Stimulated activated naive CD8-positive, alpha-beta T cell treated with anti-CD3 and anti-CD28 coated beads, Interleukin-15, Interleukin-2, amounts not matched to agents 100 ng/mL and 50 ng/mL, for 24 hours (primary cell): ENCODE results near the gene KCNJ6.

Experiments
- H3K27ac Mint-ChIP-seq: one replicate; pipeline ENCODE4 v1.8.0; 2021; ENCODE audit warnings: mild to moderate bottlenecking, mixed read lengths
- H3K27me3 Mint-ChIP-seq: one replicate; pipeline ENCODE4 v1.8.0; 2021; ENCODE audit warnings: mixed read lengths
- H3K36me3 Mint-ChIP-seq: one replicate; pipeline ENCODE4 v1.8.0; 2021; ENCODE audit warnings: low read depth, mixed read lengths
- H3K4me1 Mint-ChIP-seq: one replicate; pipeline ENCODE4 v1.8.0; 2021; ENCODE audit warnings: low read depth, mixed read lengths
- H3K4me3 Mint-ChIP-seq: one replicate; pipeline ENCODE4 v1.8.0; 2021; ENCODE audit warnings: mild to moderate bottlenecking, mixed read lengths
- H3K9me3 Mint-ChIP-seq: one replicate; pipeline ENCODE4 v1.8.0; 2021; ENCODE audit warnings: mixed read lengths

KCNJ6 gene

GRCh38 chr21:37886120-37886519 is 30.1 kb downstream of the KCNJ6 start:
- H3K27me3 Mint-ChIP-seq, result peaks cover 11% of the 10 kb centered on the region
- no peaks in the 10 kb centered on the region for H3K36me3 Mint-ChIP-seq
- H3K4me1 Mint-ChIP-seq, result no peaks in the 10 kb centered on the region
- H3K4me3 Mint-ChIP-seq, result no peak overlapping the region
- H3K9me3 Mint-ChIP-seq, result no peaks in the 10 kb centered on the region
- no peak overlapping the region for H3K27ac Mint-ChIP-seq

- H3K27ac Mint-ChIP-seq, result no peak overlapping the region
These were observed 37.2 kb downstream of the KCNJ6 start for GRCh38 chr21:37878946-37879660.

GRCh38 chr21:37877888-37878684 is 38.2 kb downstream of the KCNJ6 start:
- H3K27ac Mint-ChIP-seq, result no peak overlapping the region
- H3K4me3 Mint-ChIP-seq, result no peak overlapping the region
- H3K4me1 Mint-ChIP-seq, result peaks cover 4% of the 10 kb centered on the region
- no peaks in the 10 kb centered on the region for H3K9me3 Mint-ChIP-seq
- H3K27me3 Mint-ChIP-seq, result no peaks in the 10 kb centered on the region
- no peaks in the 10 kb centered on the region for H3K36me3 Mint-ChIP-seq

More at GRCh38 chr21:37878946-37879660, 37.2 kb downstream of the KCNJ6 start:
- Mint-ChIP-seq H3K36me3 (no peaks in the 10 kb centered on the region), H3K4me1 (peaks cover 4% of the 10 kb centered on the region), H3K4me3 (no peak overlapping the region), H3K9me3 (no peaks in the 10 kb centered on the region), H3K27me3 (no peaks in the 10 kb centered on the region)

- Mint-ChIP-seq H3K4me3 (no peak overlapping the region), H3K36me3 (no peaks in the 10 kb centered on the region), H3K9me3 (no peaks in the 10 kb centered on the region), H3K4me1 (peaks cover 4% of the 10 kb centered on the region), H3K27ac (no peak overlapping the region), H3K27me3 (no peaks in the 10 kb centered on the region)
These were observed 39.1 kb downstream of the KCNJ6 start for GRCh38 chr21:37877171-37877570.

GRCh38 chr21:37876561-37876960 is 39.7 kb downstream of the KCNJ6 start:
- no peak overlapping the region for H3K4me3 Mint-ChIP-seq

GRCh38 chr21:37874904-37875780 is 41.1 kb downstream of the KCNJ6 start:
- Mint-ChIP-seq H3K27ac (no peak overlapping the region), H3K4me3 (no peak overlapping the region), H3K36me3 (no peaks in the 10 kb centered on the region), H3K27me3 (no peaks in the 10 kb centered on the region), H3K4me1 (peaks cover 4% of the 10 kb centered on the region), H3K9me3 (no peaks in the 10 kb centered on the region)

More at GRCh38 chr21:37876561-37876960, 39.7 kb downstream of the KCNJ6 start:
- no peaks in the 10 kb centered on the region for H3K9me3 Mint-ChIP-seq
- no peaks in the 10 kb centered on the region for H3K36me3 Mint-ChIP-seq
- peaks cover 4% of the 10 kb centered on the region for H3K4me1 Mint-ChIP-seq
- no peak overlapping the region for H3K27ac Mint-ChIP-seq
- no peaks in the 10 kb centered on the region for H3K27me3 Mint-ChIP-seq

- Mint-ChIP-seq H3K27me3 (no peaks in the 10 kb centered on the region), H3K4me3 (no peak overlapping the region), H3K36me3 (no peaks in the 10 kb centered on the region), H3K4me1 (peaks cover 4% of the 10 kb centered on the region), H3K9me3 (no peaks in the 10 kb centered on the region), H3K27ac (no peak overlapping the region)
These were observed 41.8 kb downstream of the KCNJ6 start for GRCh38 chr21:37874481-37874880.

- Mint-ChIP-seq H3K4me1 (peaks cover 4% of the 10 kb centered on the region), H3K4me3 (no peak overlapping the region)
These were observed 42.6 kb downstream of the KCNJ6 start for GRCh38 chr21:37873655-37874054.

GRCh38 chr21:37871121-37871862 is 45.0 kb downstream of the KCNJ6 start:
- Mint-ChIP-seq H3K27me3 (peaks cover 1% of the 10 kb centered on the region), H3K27ac (no peak overlapping the region), H3K4me3 (no peak overlapping the region), H3K9me3 (no peaks in the 10 kb centered on the region), H3K36me3 (no peaks in the 10 kb centered on the region), H3K4me1 (peaks cover under 1% of the 10 kb centered on the region)

More at GRCh38 chr21:37873655-37874054, 42.6 kb downstream of the KCNJ6 start:
- Mint-ChIP-seq H3K27me3 (no peaks in the 10 kb centered on the region), H3K36me3 (no peaks in the 10 kb centered on the region), H3K27ac (no peak overlapping the region), H3K9me3 (no peaks in the 10 kb centered on the region)

- H3K27ac Mint-ChIP-seq, result no peak overlapping the region
- H3K27me3 Mint-ChIP-seq, result peaks cover 5% of the 10 kb centered on the region
- H3K4me1 Mint-ChIP-seq, result peaks cover 3% of the 10 kb centered on the region
- no peaks in the 10 kb centered on the region for H3K9me3 Mint-ChIP-seq
- H3K4me3 Mint-ChIP-seq, result no peak overlapping the region
- no peaks in the 10 kb centered on the region for H3K36me3 Mint-ChIP-seq
These were observed 46.0 kb downstream of the KCNJ6 start for GRCh38 chr21:37870221-37870620.

- Mint-ChIP-seq H3K27ac (no peak overlapping the region), H3K36me3 (no peaks in the 10 kb centered on the region)
These were observed 46.6 kb downstream of the KCNJ6 start for GRCh38 chr21:37869661-37870060.

GRCh38 chr21:37868446-37869295 is 47.6 kb downstream of the KCNJ6 start:
- Mint-ChIP-seq H3K27me3 (peaks cover 8% of the 10 kb centered on the region), H3K27ac (no peak overlapping the region), H3K9me3 (no peaks in the 10 kb centered on the region), H3K36me3 (no peaks in the 10 kb centered on the region), H3K4me3 (no peak overlapping the region), H3K4me1 (peaks cover 3% of the 10 kb centered on the region)

More at GRCh38 chr21:37869661-37870060, 46.6 kb downstream of the KCNJ6 start:
- Mint-ChIP-seq H3K9me3 (no peaks in the 10 kb centered on the region), H3K27me3 (peaks cover 8% of the 10 kb centered on the region), H3K4me1 (peaks cover 3% of the 10 kb centered on the region), H3K4me3 (no peak overlapping the region)

- no peaks in the 10 kb centered on the region for H3K9me3 Mint-ChIP-seq
- H3K27ac Mint-ChIP-seq, result no peak overlapping the region
- H3K27me3 Mint-ChIP-seq, result peaks cover 8% of the 10 kb centered on the region
- no peaks in the 10 kb centered on the region for H3K36me3 Mint-ChIP-seq
- H3K4me3 Mint-ChIP-seq, result no peak overlapping the region
- H3K4me1 Mint-ChIP-seq, result peaks cover 7% of the 10 kb centered on the region
These were observed 50.2 kb downstream of the KCNJ6 start for GRCh38 chr21:37866027-37866426.
